ENCODE results near the gene COL27A1. TPM values are rescaled to one million over a fixed set of nuclear protein-coding genes. Genes with fewer than 3 reads are reported as not detected.

The COL27A1 gene
- total RNA-seq (10 to 100 TPM in 5 of 9 donors, 1 to 10 TPM in 4; 3.0 to 28.2 (median 11.1) TPM), polyA plus RNA-seq (10 to 100 TPM in 2 of 3 donors, 1 to 10 TPM in 1; 3.1 to 99.8 (median 15.9) TPM)
- long read RNA-seq, donor 1: 0 reads
- long read RNA-seq, donor 2: 0 reads
- long read RNA-seq, donor 3: 0 reads
- long read RNA-seq, donor 4, partial matches to known transcripts: 1 of 1 reads
- long read RNA-seq, donor 4, other reads (novel, unspliced or antisense): 0 of 1 reads
- long read RNA-seq, donor 5, partial matches to known transcripts: 1 of 1 reads
- long read RNA-seq, donor 5, other reads (novel, unspliced or antisense): 0 of 1 reads
- long read RNA-seq, donor 6, partial matches to known transcripts: 1 of 4 reads
- long read RNA-seq, donor 6, other reads (novel, unspliced or antisense): 3 of 4 reads
- long read RNA-seq, donor 7: 0 reads
- long read RNA-seq, donor 8: 0 reads
- long read RNA-seq, donor 9: 0 reads
- long read RNA-seq, donor 10: 0 reads

- intact Hi-C loops (cut with DNase I): loop anchor here (2.0 to 5.0 kb wide), 2 partner anchors 132 to 135 kb away; no protein-coding TSS in a partner anchor
- TF ChIP-seq POLR2A (IDR thresholded peaks at IDR 0.05) (no peak), CTCF (IDR thresholded peaks at IDR 0.05) (peak; percentile 80 to 95 (median 93))
- Histone ChIP-seq H3K9me3 (replicated peaks in 1 of 3) (no peaks in the 10 kb centered on the region), H3K4me3 (peak within 1 kb of the TSS in 2 of 4 donors; percentile 51 to 80), H3K27me3 (peaks cover 15% of the 10 kb centered on the region), H3K4me1 (replicated peaks in 1 of 2) (peaks cover 15 to 17% of the 10 kb centered on the region in 2 donors), H3K36me3 (replicated peaks in 1 of 2) (no peaks in the 10 kb centered on the region), H3K27ac (peak within 1 kb of the TSS in 3 of 5 donors; percentile 26 to 77 (median 68))
- peak; percentile 73 to 88 (median 85) for DNase-seq
- WGBS, 4 donors: 0 to 1% (median 0%) methylated on average over 21 to 63 of the region's 63 CpGs
These were observed at the start of gene COL27A1 for GRCh38 chr9:114155263-114155994. Gene COL27A1 (plus strand): TSS chr9:114155537. CDS start chr9:114155951, 414 bp downstream.

DNA sequence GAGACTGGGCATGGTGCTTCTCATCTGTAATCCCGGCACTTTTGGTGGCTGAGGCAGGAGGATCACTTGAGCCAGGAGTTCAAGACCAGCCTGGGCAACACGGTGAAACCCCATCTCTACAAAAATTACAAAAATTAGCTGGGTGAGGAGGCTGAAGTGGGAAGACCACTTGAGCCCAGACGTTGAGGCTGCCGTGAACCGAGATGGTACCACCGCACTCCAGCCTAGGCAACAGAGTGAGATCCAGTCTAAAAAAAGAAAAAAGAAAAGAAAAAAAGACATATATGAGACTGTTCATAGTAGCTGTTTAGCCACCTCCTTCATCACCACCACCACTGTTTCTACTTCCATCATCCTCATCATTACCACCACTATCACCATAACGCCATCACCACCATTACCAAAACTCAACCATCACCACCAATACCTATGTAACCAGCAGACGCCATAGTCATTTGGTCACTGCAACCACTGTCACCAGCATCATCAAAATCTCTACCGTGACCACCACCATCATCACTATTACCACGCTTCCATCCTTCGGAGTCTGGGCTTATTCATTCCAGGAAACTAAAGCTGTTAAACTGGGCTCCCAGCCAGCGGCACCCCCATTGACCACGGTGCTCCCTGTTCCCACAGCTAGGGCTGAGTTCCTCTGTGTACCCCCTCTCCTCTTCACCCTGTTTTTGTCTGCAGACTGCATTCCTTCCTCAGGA, 47.9 kb upstream of the COL27A1 start:
- DNase-seq: no peak
- no peak overlapping the region for H3K4me3 ChIP-seq
- WGBS, 4 donors: 71 to 76% (median 73%) methylated on average over 13 of the region's 13 CpGs
- no peaks in the 10 kb centered on the region for H3K27me3 ChIP-seq
- TF ChIP-seq POLR2A (IDR thresholded peaks at IDR 0.05) (no peak), CTCF (IDR thresholded peaks at IDR 0.05) (no peak)
- intact Hi-C loops (cut with DNase I): loop anchor here (5.0 kb wide), 1 partner anchor 180 kb away; no protein-coding TSS in a partner anchor
- H3K9me3 ChIP-seq (replicated peaks in 1 of 3): no peaks in the 10 kb centered on the region
- no peaks in the 10 kb centered on the region for H3K4me1 ChIP-seq (replicated peaks in 1 of 2)
- H3K36me3 ChIP-seq (replicated peaks in 1 of 2): no peaks in the 10 kb centered on the region
- H3K27ac ChIP-seq: no peak overlapping the region

GRCh38 chr9:114108016-114108833, 47.1 kb upstream of the COL27A1 start:
- peak; percentile 74 to 87 (median 82) for DNase-seq
- intact Hi-C loops (cut with DNase I): loop anchor here (5.0 kb wide), 1 partner anchor 179 kb away; no protein-coding TSS in a partner anchor
- peak; percentile 86 to 96 (median 91) for TF ChIP-seq CTCF (IDR thresholded peaks at IDR 0.05)
- no peak for TF ChIP-seq POLR2A (IDR thresholded peaks at IDR 0.05)
- H3K36me3 ChIP-seq (replicated peaks in 1 of 2): no peaks in the 10 kb centered on the region
- H3K4me3 ChIP-seq: no peak overlapping the region
- no peak overlapping the region for H3K27ac ChIP-seq
- 46 to 57% (median 49%) methylated on average over 19 to 28 of the region's 28 CpGs for WGBS, 4 donors
- no peaks in the 10 kb centered on the region for H3K9me3 ChIP-seq (replicated peaks in 1 of 3)
- peaks cover under 1% of the 10 kb centered on the region for H3K27me3 ChIP-seq
- no peaks in the 10 kb centered on the region for H3K4me1 ChIP-seq (replicated peaks in 1 of 2)

All from adrenal gland (tissue), 19 donors.